Keratinocyte (primary cell): Measurements from ENCODE around the gene SPATA12. TPM values are rescaled to one million over a fixed set of nuclear protein-coding genes. Genes with fewer than 3 reads are reported as not detected.

ENCODE experiments used
- DNase-seq: peaks from one replicate; pipeline ENCODE4 v3.0.0-alpha.2; 2011; ENCODE audit warnings: low read depth, missing footprints, low spot score
- FAIRE-seq: peaks from 2 replicates; lab custom pipeline; 2011; peaks lifted over from hg19 to GRCh38; lab: Jason Lieb, UNC
- H2AFZ ChIP-seq: 2 replicates; pipeline ENCODE4 v1.6.0; 2012; ENCODE audit warnings: low read length, control low read depth, inconsistent platforms; ENCODE audit not compliant: control insufficient read depth
- H3K27ac ChIP-seq: 2 replicates; pipeline ENCODE4 v1.5.1; 2011; ENCODE audit warnings: low read length; ENCODE audit not compliant: control insufficient read depth, insufficient read depth
- H3K27me3 ChIP-seq: 3 replicates; pipeline ENCODE4 v1.6.0; 2011; ENCODE audit warnings: low read length; ENCODE audit not compliant: control insufficient read depth, insufficient read depth; ENCODE audit errors: extremely low read depth
- H3K36me3 ChIP-seq, 2 experiments: 2 replicates in 1 of 2; 3 replicates in 1 of 2; pipeline ENCODE4 v1.5.1; 2011; ENCODE audit warnings: low read length in 2 of 2, mild to moderate bottlenecking in 1 of 2; ENCODE audit not compliant: control insufficient read depth in 2 of 2, insufficient read depth in 2 of 2; ENCODE audit errors: extremely low read depth in 1 of 2
- H3K4me1 ChIP-seq: 3 replicates; pipeline ENCODE4 v1.5.1; 2011; ENCODE audit warnings: low read length; ENCODE audit not compliant: control insufficient read depth, insufficient read depth; ENCODE audit errors: extremely low read depth
- H3K4me2 ChIP-seq: 3 replicates; pipeline ENCODE4 v1.6.0; 2011; ENCODE audit warnings: low read depth, low read length; ENCODE audit not compliant: control insufficient read depth, insufficient read depth; ENCODE audit errors: extremely low read depth
- H3K4me3 ChIP-seq, 3 experiments: fragments of 200-600 bp in 1 of 3; sonication (generic) in 1 of 3; 2 replicates in 2 of 3; 3 replicates in 1 of 3; pipeline ENCODE4 v1.5.1; 2011 to 2016; ENCODE audit warnings: low read length in 3 of 3, mild to moderate bottlenecking in 3 of 3, control low read depth in 2 of 3, inconsistent platforms in 1 of 3, low read depth in 1 of 3, mixed read lengths in 1 of 3, mixed run types in 1 of 3, moderate library complexity in 1 of 3; ENCODE audit not compliant: control insufficient read depth in 2 of 3, insufficient read depth in 2 of 3; ENCODE audit errors: extremely low read depth in 1 of 3
- H3K79me2 ChIP-seq: 2 replicates; pipeline ENCODE4 v1.6.0; 2012; ENCODE audit warnings: low read length; ENCODE audit not compliant: control insufficient read depth, insufficient read depth
- H3K9ac ChIP-seq: 3 replicates; pipeline ENCODE4 v1.6.0; 2011; ENCODE audit warnings: low read length; ENCODE audit not compliant: control insufficient read depth, insufficient read depth; ENCODE audit errors: extremely low read depth
- H3K9me1 ChIP-seq: 3 replicates; pipeline ENCODE4 v1.6.0; 2011; ENCODE audit warnings: low read length; ENCODE audit not compliant: control insufficient read depth, insufficient read depth; ENCODE audit errors: extremely low read depth
- H3K9me3 ChIP-seq: 2 replicates; pipeline ENCODE4 v1.5.1; 2012; ENCODE audit warnings: low read depth, low read length; ENCODE audit not compliant: control insufficient read depth
- H4K20me1 ChIP-seq: 3 replicates; pipeline ENCODE4 v1.6.0; 2011; ENCODE audit warnings: low read length; ENCODE audit not compliant: control insufficient read depth, insufficient read depth; ENCODE audit errors: extremely low read depth
- EZH2 ChIP-seq: IDR thresholded peaks from one replicate; pipeline ENCODE4 v1.6.1; 2012; ENCODE audit warnings: inconsistent platforms, mild to moderate bottlenecking, low read length, moderate library complexity
- dilution Hi-C: fragments of 300-500 bp; cut with MboI; formaldehyde crosslinking; loops from one replicate; pipeline ENCODE4 v1.7.0; 2020; ENCODE audit warnings: low sequenced_read_pairs; ENCODE audit not compliant: extremely low pct_ligation_motif_present
- polyA plus RNA-seq, 5 experiments: library from polyadenylated mRNA; depleted of rRNA in 3 of 5; stranded (reverse) in 3 of 5; stranded (forward) in 1 of 5; unstranded in 1 of 5; fragments of >200 nt; gene quantifications; 1 replicate in 1 of 5; 2 replicates in 3 of 5; 3 replicates in 1 of 5; pipeline versions ENCODE4 v1.2.1 to v1.2.3, GENCODE V29; 2011 to 2012; ENCODE audit warnings: missing spikeins in 2 of 5, low read depth in 1 of 5, low replicate concordance in 1 of 5
- TF ChIP-seq, protein P1 (sequence below), 3 experiments: IDR thresholded peaks in 1 of 3; conservative IDR thresholded peaks in 1 of 3; optimal IDR thresholded peaks in 1 of 3; 2 replicates in 2 of 3; 3 replicates in 1 of 3; pipeline versions ENCODE3 to v1.5.1; 2011; ENCODE audit warnings: low read length in 3 of 3, mild to moderate bottlenecking in 3 of 3, moderate library complexity in 2 of 3, control low read depth in 1 of 3, inconsistent platforms in 1 of 3; ENCODE audit not compliant: insufficient read depth in 2 of 3; ENCODE audit errors: extremely low read depth in 1 of 3

The SPATA12 gene
- polyA plus RNA-seq, 1 donor (not counting 4 experiments of a cell fraction or from before 2014, with no cell fraction given) = 0.08 TPM

DNA sequence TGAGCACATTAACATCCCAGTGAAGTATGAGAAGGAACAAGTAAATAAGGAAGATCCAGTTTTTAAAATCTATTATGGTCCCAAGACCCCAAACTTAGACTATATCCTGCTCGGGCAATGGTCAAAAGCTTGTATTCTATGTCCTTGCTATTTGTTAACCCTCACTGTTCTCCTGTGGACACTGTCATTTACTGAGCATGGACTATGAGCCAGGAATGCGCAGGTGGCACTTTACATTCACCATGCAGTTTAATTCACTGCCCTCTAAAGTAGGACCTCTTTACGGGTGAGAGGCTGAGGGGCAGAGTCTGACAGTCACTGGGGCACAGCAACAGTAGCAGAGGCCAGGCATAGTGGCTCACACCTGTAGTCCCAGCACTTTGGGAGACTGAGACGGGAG lies 28.6 kb downstream of the SPATA12 start:
- dilution Hi-C loops = loop anchor here (25.0 kb wide), 1 partner anchor 102 kb away; no protein-coding TSS in a partner anchor
- DNase-seq (no peak), FAIRE-seq (no peak)

GRCh38 chr3:57091521-57092273 lies 31.2 kb downstream of the SPATA12 start:
- Histone ChIP-seq H3K4me2 (no peak overlapping the region), H3K9me1 (no peaks in the 10 kb centered on the region), H3K9ac (no peak overlapping the region), H2AFZ (no peak overlapping the region), H3K9me3 (no peaks in the 10 kb centered on the region), H3K27ac (no peak overlapping the region), H3K4me3 (no peak overlapping the region), H3K36me3 (no peaks in the 10 kb centered on the region), H3K27me3 (no peaks in the 10 kb centered on the region), H4K20me1 (no peaks in the 10 kb centered on the region), H3K79me2 (no peaks in the 10 kb centered on the region), H3K4me1 (no peaks in the 10 kb centered on the region)
- FAIRE-seq (no peak), DNase-seq (no peak)
- no peak for TF ChIP-seq EZH2
- TF ChIP-seq, protein P1, sequence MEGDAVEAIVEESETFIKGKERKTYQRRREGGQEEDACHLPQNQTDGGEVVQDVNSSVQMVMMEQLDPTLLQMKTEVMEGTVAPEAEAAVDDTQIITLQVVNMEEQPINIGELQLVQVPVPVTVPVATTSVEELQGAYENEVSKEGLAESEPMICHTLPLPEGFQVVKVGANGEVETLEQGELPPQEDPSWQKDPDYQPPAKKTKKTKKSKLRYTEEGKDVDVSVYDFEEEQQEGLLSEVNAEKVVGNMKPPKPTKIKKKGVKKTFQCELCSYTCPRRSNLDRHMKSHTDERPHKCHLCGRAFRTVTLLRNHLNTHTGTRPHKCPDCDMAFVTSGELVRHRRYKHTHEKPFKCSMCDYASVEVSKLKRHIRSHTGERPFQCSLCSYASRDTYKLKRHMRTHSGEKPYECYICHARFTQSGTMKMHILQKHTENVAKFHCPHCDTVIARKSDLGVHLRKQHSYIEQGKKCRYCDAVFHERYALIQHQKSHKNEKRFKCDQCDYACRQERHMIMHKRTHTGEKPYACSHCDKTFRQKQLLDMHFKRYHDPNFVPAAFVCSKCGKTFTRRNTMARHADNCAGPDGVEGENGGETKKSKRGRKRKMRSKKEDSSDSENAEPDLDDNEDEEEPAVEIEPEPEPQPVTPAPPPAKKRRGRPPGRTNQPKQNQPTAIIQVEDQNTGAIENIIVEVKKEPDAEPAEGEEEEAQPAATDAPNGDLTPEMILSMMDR (optimal IDR thresholded peaks at IDR 0.05 in 1 of 3, IDR thresholded peaks at IDR 0.05 in 1 of 3, conservative IDR thresholded peaks at IDR 0.05 in 1 of 3; ENCODE audit: extremely low read depth in 1 of 3, insufficient read depth in 2 of 3, low read length in 3 of 3) = no peak
- dilution Hi-C loops = loop anchor here (25.0 kb wide), 1 partner anchor 104 kb away; no protein-coding TSS in a partner anchor

More for the DNA sequence above, 28.6 kb downstream of the SPATA12 start:
- no peaks in the 10 kb centered on the region for H3K9me3 ChIP-seq
- TF ChIP-seq, protein P1 (optimal IDR thresholded peaks at IDR 0.05 in 1 of 3, IDR thresholded peaks at IDR 0.05 in 1 of 3, conservative IDR thresholded peaks at IDR 0.05 in 1 of 3; ENCODE audit: extremely low read depth in 1 of 3, insufficient read depth in 2 of 3, low read length in 3 of 3) = no peak
- TF ChIP-seq EZH2 = no peak
- no peak overlapping the region for H3K27ac ChIP-seq
- no peaks in the 10 kb centered on the region for H3K27me3 ChIP-seq
- no peak overlapping the region for H3K4me2 ChIP-seq
- H3K9ac ChIP-seq = no peak overlapping the region
- no peaks in the 10 kb centered on the region for H3K79me2 ChIP-seq
- no peaks in the 10 kb centered on the region for H4K20me1 ChIP-seq
- peaks cover 6% of the 10 kb centered on the region for H3K4me1 ChIP-seq
- no peak overlapping the region for H2AFZ ChIP-seq
- H3K36me3 ChIP-seq = no peaks in the 10 kb centered on the region
- no peaks in the 10 kb centered on the region for H3K9me1 ChIP-seq
- H3K4me3 ChIP-seq = no peak overlapping the region
